GM12873 (cell line): ENCODE data around the gene ABCA1.

Source experiments
- CTCF ChIP-seq: IDR thresholded peaks from 2 replicates; pipeline ENCODE4 v1.5.1; 2012; ENCODE audit warnings: low read depth, mild to moderate bottlenecking, moderate library complexity, low read length, control low read depth; ENCODE audit not compliant: insufficient read depth; ENCODE audit errors: missing control alignments

The ABCA1 gene

GRCh38 chr9:104927912-104928740 lies at the start of gene ABCA1:
TSS of gene ABCA1 (minus strand) at chr9:104928155. CDS start at chr9:104903679, 24,476 bp downstream.
- TF ChIP-seq CTCF = no peak

GRCh38 chr9:104977580-104977979 lies 49.6 kb upstream of the ABCA1 start:
- no peak for TF ChIP-seq CTCF

GRCh38 chr9:104977168-104977567 lies 49.2 kb upstream of the ABCA1 start:
- TF ChIP-seq CTCF = no peak

GRCh38 chr9:104974053-104974962 lies 46.4 kb upstream of the ABCA1 start:
- no peak for TF ChIP-seq CTCF

- no peak for TF ChIP-seq CTCF
Observed at GRCh38 chr9:104972242-104972866, 44.4 kb upstream of the ABCA1 start.

- no peak for TF ChIP-seq CTCF
Observed at GRCh38 chr9:104971511-104971910, 43.6 kb upstream of the ABCA1 start.
